ENCODE data around the gene MBD4. TPM values are rescaled to one million over a fixed set of nuclear protein-coding genes. Genes with fewer than 3 reads are reported as not detected.
A peak's percentile ranks its signal among the peaks of the same experiment; 100 is the strongest.
"Not testable (repeated sequence)": the region's sequence is repeated elsewhere in the genome, so short reads cannot be mapped to it uniquely, and the experiment has no call there.

MBD4 gene
- total RNA-seq (2021) (43.7 and 50.9 TPM in 2 replicates), Bru-seq, nascent RNA (percentile 94 among the genes with signal in this experiment), BruChase-seq, experiment 1, labeled RNA remaining after a 2-hour chase (percentile 92 among the genes with signal in this experiment), BruChase-seq, experiment 2, labeled RNA remaining after a 6-hour chase (percentile 79 among the genes with signal in this experiment)
- long read RNA-seq, transcript MBD4-203 (8 exons, 2,478 nt): major isoform, 39 of 89 reads
- long read RNA-seq, transcript MBD4-201 (8 exons, 2,470 nt): minor isoform, 27 of 89 reads
- long read RNA-seq, partial matches to known transcripts: 8 of 89 reads
- long read RNA-seq, other reads (novel, unspliced or antisense): 11 of 89 reads

DNA sequence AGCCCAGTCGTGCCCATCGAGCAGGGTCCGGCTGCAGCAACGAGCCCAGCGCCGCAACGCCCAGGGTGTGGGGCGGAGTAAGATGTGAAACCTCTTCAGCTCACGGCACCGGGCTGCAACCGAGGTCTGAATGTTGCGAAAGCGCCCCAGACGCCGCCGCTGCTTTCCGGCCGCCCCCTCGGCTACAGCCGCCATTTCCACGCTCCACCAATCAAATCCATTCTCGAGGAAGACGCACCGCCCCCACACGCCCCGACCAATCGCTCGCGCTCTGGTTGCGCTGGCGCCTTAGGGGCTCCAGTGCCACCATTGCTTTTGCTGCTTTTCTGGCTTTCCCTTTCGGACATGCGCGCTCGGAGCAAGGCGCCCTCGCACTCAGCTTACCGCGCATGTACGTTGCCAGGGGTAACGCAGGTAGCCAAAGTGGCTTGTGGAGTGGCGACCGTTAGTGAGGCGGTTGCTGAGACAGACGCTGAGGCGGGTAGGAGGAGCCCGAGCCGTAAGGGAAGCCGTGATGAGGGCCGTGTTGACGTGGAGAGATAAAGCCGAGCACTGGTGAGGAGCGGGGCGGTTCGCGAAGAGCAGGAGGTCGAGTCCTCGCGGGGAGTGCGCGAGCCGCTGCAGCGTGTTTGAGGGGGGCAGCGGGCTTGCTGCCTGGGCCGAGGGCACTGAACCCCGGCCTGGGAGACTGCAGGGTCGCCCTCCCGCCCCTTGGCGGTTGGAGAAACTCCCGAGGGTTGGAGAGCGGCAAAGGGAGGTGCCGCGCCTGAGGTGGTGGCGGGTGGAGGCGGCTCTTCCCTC lies at the start of gene MBD4, which contains the start of gene IFT122:
Gene MBD4 (minus strand): TSS at position 132 of the 801 bp plus-strand sequence. CDS start 115 bp downstream, at position 17.
Gene IFT122 (plus strand): TSS at position 408 of the 801 bp plus-strand sequence. CDS start 107 bp downstream, at position 515.
- BruUV-seq (replicated peaks): no TSS peak
- DNase-seq (ENCODE audit: low spot score): peak; percentile 100
- Histone ChIP-seq H3K36me3 (ENCODE audit: insufficient read depth, low read length, poor library complexity, severe bottlenecking) (peaks cover 29% of the 10 kb centered on the region), H3K9me3 (ENCODE audit: low read depth, low read length, poor library complexity, severe bottlenecking) (no peaks in the 10 kb centered on the region), H3K27ac (ENCODE audit: low read depth, low read length, poor library complexity, severe bottlenecking) (peak within 1 kb of the TSS; percentile 91), H3K4me1 (ENCODE audit: insufficient read depth, low read length, poor library complexity, severe bottlenecking) (peaks cover 24% of the 10 kb centered on the region), H3K4me3 (ENCODE audit: low read depth, low read length, poor library complexity, severe bottlenecking) (peak within 1 kb of the TSS; percentile 79), H3K27me3 (replicated peaks; ENCODE audit: insufficient read depth, low read depth, low read length, poor library complexity) (no peaks in the 10 kb centered on the region)
- ChIA-PET POLR2A (ENCODE audit: low non-redundant PET) (interaction anchor here (0.6 to 0.9 kb wide), 6 partner anchors 12 to 679 kb away, joined by 3 to 5 read pairs (median 3); no protein-coding TSS in a partner anchor), CTCF (interaction anchor here (0.5 to 0.8 kb wide), 2 partner anchors 57 to 470 kb away, joined by 3 to 5 read pairs; no protein-coding TSS in a partner anchor)
- intact Hi-C loops (cut with micrococcal nuclease; ENCODE audit: unreplicated experiment): no loop called here
- TF ChIP-seq, protein P1, sequence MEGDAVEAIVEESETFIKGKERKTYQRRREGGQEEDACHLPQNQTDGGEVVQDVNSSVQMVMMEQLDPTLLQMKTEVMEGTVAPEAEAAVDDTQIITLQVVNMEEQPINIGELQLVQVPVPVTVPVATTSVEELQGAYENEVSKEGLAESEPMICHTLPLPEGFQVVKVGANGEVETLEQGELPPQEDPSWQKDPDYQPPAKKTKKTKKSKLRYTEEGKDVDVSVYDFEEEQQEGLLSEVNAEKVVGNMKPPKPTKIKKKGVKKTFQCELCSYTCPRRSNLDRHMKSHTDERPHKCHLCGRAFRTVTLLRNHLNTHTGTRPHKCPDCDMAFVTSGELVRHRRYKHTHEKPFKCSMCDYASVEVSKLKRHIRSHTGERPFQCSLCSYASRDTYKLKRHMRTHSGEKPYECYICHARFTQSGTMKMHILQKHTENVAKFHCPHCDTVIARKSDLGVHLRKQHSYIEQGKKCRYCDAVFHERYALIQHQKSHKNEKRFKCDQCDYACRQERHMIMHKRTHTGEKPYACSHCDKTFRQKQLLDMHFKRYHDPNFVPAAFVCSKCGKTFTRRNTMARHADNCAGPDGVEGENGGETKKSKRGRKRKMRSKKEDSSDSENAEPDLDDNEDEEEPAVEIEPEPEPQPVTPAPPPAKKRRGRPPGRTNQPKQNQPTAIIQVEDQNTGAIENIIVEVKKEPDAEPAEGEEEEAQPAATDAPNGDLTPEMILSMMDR (conservative IDR thresholded peaks at IDR 0.05; ENCODE audit: low read depth, low read length): no peak
- no peak for TF ChIP-seq EZH2 (IDR thresholded peaks at IDR 0.05; ENCODE audit: borderline replicate concordance, low read depth, low read length, poor library complexity, severe bottlenecking)

DNA sequence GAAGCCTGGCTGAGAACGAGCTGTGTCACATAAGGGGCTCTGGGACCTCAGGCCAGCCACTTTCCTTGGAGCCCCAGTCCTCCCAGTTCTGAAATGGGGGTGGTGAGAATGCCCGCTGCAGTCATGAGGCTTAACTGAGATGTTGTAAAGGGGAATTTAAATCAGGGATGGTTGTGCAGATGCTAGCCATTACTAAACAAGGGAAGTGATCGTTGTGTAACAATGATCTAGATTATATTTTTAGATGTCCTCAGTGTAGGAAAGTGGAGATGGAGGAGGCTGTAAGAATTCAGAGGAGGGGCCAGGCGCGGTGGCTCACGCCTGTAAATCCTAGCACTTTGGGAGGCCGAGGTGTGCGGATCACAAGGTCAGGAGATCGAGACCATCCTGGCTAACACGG lies 49.5 kb upstream of the MBD4 start:
- H3K4me1 ChIP-seq (ENCODE audit: insufficient read depth, low read length, poor library complexity, severe bottlenecking); DNase-seq (ENCODE audit: low spot score); POLR2A ChIA-PET (ENCODE audit: low non-redundant PET): not testable (repeated sequence)

DNA sequence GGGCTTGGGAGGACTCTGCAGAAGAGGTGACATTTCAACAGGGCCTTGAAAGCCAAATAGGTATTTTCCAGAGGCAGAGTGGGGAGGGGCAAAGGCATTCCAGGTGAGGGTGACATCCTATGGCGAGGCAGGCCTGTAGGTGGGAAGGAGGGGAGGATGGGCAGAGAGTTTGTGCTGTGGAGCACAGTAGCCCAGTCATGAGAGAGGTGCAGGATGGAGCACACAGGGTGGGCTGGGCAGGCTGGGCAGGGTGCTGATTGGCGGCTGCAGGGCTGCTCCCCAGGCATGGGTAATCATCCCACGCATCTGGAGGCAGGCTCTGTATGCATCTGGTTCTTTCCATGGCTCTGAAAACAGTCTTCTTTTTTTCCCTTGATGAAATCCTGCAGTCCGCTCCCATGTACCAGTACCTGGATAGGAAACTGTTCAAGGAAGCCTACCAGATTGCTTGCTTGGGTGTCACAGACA lies 48.2 kb upstream of the MBD4 start:
- H3K4me1 ChIP-seq (ENCODE audit: insufficient read depth, low read length, poor library complexity, severe bottlenecking); H3K36me3 ChIP-seq (ENCODE audit: insufficient read depth, low read length, poor library complexity, severe bottlenecking); H3K9me3 ChIP-seq (ENCODE audit: low read depth, low read length, poor library complexity, severe bottlenecking); DNase-seq (ENCODE audit: low spot score); H3K4me3 ChIP-seq (ENCODE audit: low read depth, low read length, poor library complexity, severe bottlenecking); CTCF ChIA-PET; BruUV-seq (replicated peaks); H3K27me3 ChIP-seq (replicated peaks; ENCODE audit: insufficient read depth, low read depth, low read length, poor library complexity); POLR2A ChIA-PET (ENCODE audit: low non-redundant PET); H3K27ac ChIP-seq (ENCODE audit: low read depth, low read length, poor library complexity, severe bottlenecking): not testable (repeated sequence)
- intact Hi-C loops (cut with micrococcal nuclease; ENCODE audit: unreplicated experiment): loop anchor here (10.0 kb wide), 1 partner anchor 607 kb away; no protein-coding TSS in a partner anchor

More for the DNA sequence above, 49.5 kb upstream of the MBD4 start:
- intact Hi-C loops (cut with micrococcal nuclease; ENCODE audit: unreplicated experiment): loop anchor here (10.0 kb wide), 1 partner anchor 606 kb away; no protein-coding TSS in a partner anchor
- CTCF ChIA-PET; BruUV-seq (replicated peaks); H3K27ac ChIP-seq (ENCODE audit: low read depth, low read length, poor library complexity, severe bottlenecking); H3K9me3 ChIP-seq (ENCODE audit: low read depth, low read length, poor library complexity, severe bottlenecking); H3K27me3 ChIP-seq (replicated peaks; ENCODE audit: insufficient read depth, low read depth, low read length, poor library complexity); H3K36me3 ChIP-seq (ENCODE audit: insufficient read depth, low read length, poor library complexity, severe bottlenecking); H3K4me3 ChIP-seq (ENCODE audit: low read depth, low read length, poor library complexity, severe bottlenecking): not testable (repeated sequence)
